GM18861 (cell line): Measurements from ENCODE around the gene GALNT15.

Experiments
- ATAC-seq: cut with Tn5 transposase; IDR thresholded peaks from one replicate; pipeline ENCODE4 v1.9.1; 2021; ENCODE audit not compliant: unreplicated experiment

Gene GALNT15

GRCh38 chr3:16150285-16150684 is 24.2 kb upstream of the GALNT15 start:
- ATAC-seq = no peak

GRCh38 chr3:16151109-16151508 is 23.4 kb upstream of the GALNT15 start:
- ATAC-seq = no peak

- ATAC-seq = no peak
These were observed 6.3 kb upstream of the GALNT15 start for GRCh38 chr3:16168211-16168610.

GRCh38 chr3:16171009-16171408 is 3.5 kb upstream of the GALNT15 start:
- ATAC-seq = no peak

GRCh38 chr3:16171825-16172224 is 2.7 kb upstream of the GALNT15 start:
- no peak for ATAC-seq

- no peak for ATAC-seq
These were observed 1.0 kb upstream of the GALNT15 start for GRCh38 chr3:16173283-16174025.

GRCh38 chr3:16174026-16174355 is 489 bp upstream of the GALNT15 start:
- no peak for ATAC-seq

GRCh38 chr3:16174976-16175901 is 759 bp downstream of the GALNT15 start:
- no peak for ATAC-seq

GRCh38 chr3:16176391-16177030 is 2.0 kb downstream of the GALNT15 start:
- no peak for ATAC-seq

GRCh38 chr3:16177382-16177781 is 2.9 kb downstream of the GALNT15 start:
- ATAC-seq = no peak

- no peak for ATAC-seq
These were observed 3.6 kb downstream of the GALNT15 start for GRCh38 chr3:16177962-16178627.

GRCh38 chr3:16178628-16178988 is 4.1 kb downstream of the GALNT15 start:
- ATAC-seq = no peak

GRCh38 chr3:16179261-16179660 is 4.8 kb downstream of the GALNT15 start:
- no peak for ATAC-seq

GRCh38 chr3:16179771-16180736 is 5.6 kb downstream of the GALNT15 start:
- no peak for ATAC-seq

- no peak for ATAC-seq
These were observed 6.3 kb downstream of the GALNT15 start for GRCh38 chr3:16180737-16181134.

- ATAC-seq = no peak
These were observed 6.9 kb downstream of the GALNT15 start for GRCh38 chr3:16181361-16181760.

- no peak for ATAC-seq
These were observed 7.7 kb downstream of the GALNT15 start for GRCh38 chr3:16182183-16182582.

- no peak for ATAC-seq
These were observed 8.1 kb downstream of the GALNT15 start for GRCh38 chr3:16182612-16183011.

GRCh38 chr3:16183082-16183481 is 8.6 kb downstream of the GALNT15 start:
- ATAC-seq = no peak

- ATAC-seq = no peak
These were observed 9.3 kb downstream of the GALNT15 start for GRCh38 chr3:16183601-16184270.
